ENCODE data around the gene TAAR8.
A peak's percentile ranks its signal among the peaks of the same experiment; 100 is the strongest.
"Not testable (repeated sequence)": the region's sequence is repeated elsewhere in the genome, so short reads cannot be mapped to it uniquely, and the experiment has no call there.

The TAAR8 gene, protein sequence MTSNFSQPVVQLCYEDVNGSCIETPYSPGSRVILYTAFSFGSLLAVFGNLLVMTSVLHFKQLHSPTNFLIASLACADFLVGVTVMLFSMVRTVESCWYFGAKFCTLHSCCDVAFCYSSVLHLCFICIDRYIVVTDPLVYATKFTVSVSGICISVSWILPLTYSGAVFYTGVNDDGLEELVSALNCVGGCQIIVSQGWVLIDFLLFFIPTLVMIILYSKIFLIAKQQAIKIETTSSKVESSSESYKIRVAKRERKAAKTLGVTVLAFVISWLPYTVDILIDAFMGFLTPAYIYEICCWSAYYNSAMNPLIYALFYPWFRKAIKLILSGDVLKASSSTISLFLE

DNA sequence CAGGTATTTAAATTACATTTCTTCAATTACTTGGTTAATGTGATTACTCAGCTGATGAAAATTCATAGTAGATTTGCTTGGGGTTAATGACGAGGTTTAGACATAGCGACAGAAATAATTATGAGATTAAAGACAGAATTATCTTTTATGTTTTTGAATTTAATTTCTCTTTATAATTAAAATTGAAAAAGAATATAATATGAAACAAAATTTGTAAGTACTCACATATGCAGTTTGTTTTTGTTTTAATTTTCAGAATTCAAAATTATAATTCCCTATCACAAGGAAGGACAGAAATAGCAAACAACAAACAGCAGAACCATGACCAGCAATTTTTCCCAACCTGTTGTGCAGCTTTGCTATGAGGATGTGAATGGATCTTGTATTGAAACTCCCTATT lies at the start of gene TAAR8:
TAAR8 (plus strand) TSS at position 301 of the 400 bp plus-strand sequence; CDS start at position 322, 21 bp downstream.
- no peak for DNase-seq (ENCODE audit: extremely low read depth in 1 of 2, low read depth in 1 of 2)

DNA sequence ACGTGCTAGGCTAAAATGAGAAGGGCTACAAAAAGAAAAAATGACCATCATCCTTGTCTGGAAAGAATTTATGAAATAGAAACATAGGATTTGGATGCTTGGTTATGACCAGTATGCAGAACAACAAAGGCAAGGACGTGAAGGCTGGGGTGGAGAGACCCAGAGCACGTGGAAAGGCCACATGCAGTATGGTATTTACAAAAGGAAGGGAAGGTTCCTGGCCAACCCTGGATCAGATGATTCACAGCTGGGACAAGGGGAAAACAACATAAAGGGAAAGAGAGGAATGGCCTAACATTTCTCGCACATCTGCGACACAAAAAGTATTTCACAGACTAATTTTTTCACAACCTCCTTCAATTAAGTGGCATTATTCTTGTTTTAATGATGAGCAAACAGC lies 47.7 kb upstream of the TAAR8 start:
- DNase-seq (ENCODE audit: extremely low read depth in 1 of 2, low read depth in 1 of 2): no peak

- no peak for DNase-seq (ENCODE audit: extremely low read depth in 1 of 2, low read depth in 1 of 2)
Measured at GRCh38 chr6:132505158-132505557, 47.3 kb upstream of the TAAR8 start.

DNA sequence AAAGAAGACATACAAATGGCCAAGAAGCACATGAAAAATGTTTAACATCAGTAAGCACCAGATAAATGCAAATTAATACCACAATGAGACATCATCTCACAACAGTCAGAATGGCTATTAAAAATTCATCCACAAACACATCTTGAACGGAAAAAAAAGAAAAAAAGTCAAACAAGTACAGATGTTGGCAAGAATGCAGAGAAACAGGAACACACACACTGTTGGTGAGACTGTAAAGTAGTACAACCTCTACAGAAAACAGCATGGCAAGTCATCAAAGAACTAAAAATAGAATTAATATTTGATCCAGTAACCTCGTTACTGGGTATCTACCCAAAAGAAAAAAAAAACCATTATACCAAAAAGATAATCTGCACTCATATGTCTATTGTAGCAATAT lies 46.0 kb upstream of the TAAR8 start:
- DNase-seq (ENCODE audit: extremely low read depth in 1 of 2, low read depth in 1 of 2): no peak

DNA sequence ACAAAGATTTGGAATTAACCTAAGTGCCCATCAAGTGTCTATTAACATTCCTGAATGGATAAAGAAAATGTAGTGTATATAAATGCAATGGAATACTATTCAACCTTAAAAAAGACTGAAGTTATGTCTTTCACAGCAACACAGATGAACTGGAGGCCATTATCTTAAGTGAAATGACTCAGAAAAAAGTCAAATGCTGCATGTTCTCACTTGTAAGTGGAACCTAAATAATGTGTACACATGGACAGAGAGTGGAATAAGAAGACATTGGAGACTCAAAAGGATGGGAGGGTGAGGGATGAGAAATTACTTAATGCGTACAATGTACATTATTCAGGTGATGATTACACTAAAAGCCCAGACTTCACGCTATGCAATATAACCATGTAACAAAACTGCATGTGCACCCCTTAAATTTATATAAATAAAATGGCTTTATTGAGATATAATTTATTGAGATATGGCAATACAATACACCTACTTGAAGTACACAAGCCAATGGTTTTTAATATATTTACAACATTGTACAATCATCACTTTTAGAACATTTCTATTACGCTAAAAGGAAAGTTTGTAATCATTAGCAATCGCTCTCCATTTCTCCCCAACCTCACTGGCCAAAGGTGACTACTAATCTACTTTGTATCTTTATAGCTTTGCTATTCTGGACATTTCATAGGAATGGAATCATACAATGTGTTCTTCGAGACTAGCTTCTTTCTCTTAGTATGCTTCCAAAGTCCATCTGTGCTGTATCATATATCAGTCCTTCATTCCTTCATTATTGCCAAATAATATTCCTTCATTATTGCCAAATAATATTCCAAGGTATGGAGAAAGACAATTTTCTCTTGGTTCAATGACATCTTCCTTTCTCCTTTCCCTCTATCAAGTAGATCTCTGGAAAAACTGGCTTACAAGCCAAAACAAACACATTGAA lies 45.3 kb upstream of the TAAR8 start:
- DNase-seq (ENCODE audit: extremely low read depth in 1 of 2, low read depth in 1 of 2): no peak

DNA sequence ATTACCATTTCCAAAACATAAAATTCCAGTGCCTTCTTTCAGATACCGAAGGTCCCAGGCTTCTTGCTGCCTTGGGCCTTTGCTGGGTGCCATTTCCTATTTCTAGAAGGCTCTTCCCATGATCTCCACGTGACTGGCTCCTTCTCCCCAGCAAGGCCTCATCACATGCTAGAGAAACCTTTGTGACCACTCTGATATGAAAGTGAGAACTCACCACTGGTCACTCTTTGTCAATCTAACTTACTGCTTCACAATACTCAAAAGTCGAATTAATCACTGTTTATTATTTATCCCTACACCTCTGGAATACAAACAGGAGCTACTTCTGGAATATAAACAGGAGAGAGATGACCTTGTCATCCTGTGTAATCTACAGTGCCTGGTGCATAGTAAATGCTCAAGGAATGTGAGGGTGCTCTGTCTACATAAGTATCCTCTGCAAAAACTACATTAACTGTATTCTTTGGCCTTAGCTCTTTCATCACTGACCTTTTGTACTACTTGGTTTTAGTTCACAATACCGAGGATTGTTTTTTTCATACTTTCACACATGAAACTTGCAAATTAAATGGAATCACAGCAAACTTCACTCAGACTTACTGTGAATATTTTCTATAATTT lies 41.2 kb upstream of the TAAR8 start:
- DNase-seq (ENCODE audit: extremely low read depth in 1 of 2, low read depth in 1 of 2): no peak

DNA sequence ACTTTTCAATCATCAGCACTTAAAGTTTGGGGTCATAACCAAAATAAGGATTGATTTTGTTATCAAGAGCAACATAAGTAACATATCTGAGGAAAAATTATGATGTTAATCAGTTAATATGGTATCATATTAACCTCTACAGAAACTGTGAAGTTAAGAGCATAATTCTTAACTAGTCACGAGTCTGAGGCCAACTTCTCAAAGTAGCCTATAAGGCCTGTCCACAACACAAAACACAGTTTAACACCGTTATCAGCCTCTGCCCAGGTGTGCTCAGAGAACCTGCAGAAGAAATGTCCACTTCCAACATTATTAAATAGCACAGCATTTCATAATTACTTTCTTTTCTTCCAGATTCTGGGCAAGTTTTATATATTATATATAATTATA lies 40.6 kb upstream of the TAAR8 start:
- no peak for DNase-seq (ENCODE audit: extremely low read depth in 1 of 2, low read depth in 1 of 2)

GRCh38 chr6:132512342-132512637 lies 40.2 kb upstream of the TAAR8 start:
- no peak for DNase-seq (ENCODE audit: extremely low read depth in 1 of 2, low read depth in 1 of 2)

GRCh38 chr6:132512638-132513632 lies 39.5 kb upstream of the TAAR8 start, which contains the start of gene STX7:
TSS of gene STX7 (minus strand) at chr6:132513116. CDS start at chr6:132503530, 9,586 bp downstream.
- DNase-seq (ENCODE audit: extremely low read depth in 1 of 2, low read depth in 1 of 2): peak; percentile 70 to 75

GRCh38 chr6:132513831-132514545 lies 38.5 kb upstream of the TAAR8 start:
- no peak for DNase-seq (ENCODE audit: extremely low read depth in 1 of 2, low read depth in 1 of 2)

DNA sequence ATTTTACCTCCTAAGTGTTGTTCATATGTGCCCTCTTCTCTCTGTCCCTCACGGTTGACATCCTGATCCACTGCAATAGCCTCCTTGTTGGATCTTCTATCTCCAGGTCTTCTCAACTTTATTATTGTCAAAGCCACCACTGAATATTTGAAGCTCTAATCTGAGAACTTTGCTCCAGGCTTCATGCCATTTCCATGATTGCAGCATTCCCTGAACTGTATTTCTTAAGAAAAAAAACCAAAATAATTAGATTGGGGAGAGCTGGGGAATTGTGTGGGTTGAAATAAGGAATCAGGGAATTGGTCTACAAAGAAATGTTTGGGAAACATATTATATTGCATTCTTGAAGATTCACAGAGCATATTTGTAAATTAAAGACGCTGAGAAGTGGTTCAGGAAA lies 37.1 kb upstream of the TAAR8 start:
- no peak for DNase-seq (ENCODE audit: extremely low read depth in 1 of 2, low read depth in 1 of 2)

GRCh38 chr6:132520953-132521352 lies 31.5 kb upstream of the TAAR8 start:
- DNase-seq (ENCODE audit: extremely low read depth in 1 of 2, low read depth in 1 of 2): no peak

GRCh38 chr6:132524646-132525045 lies 27.8 kb upstream of the TAAR8 start:
- no peak for DNase-seq (ENCODE audit: extremely low read depth in 1 of 2, low read depth in 1 of 2)

DNA sequence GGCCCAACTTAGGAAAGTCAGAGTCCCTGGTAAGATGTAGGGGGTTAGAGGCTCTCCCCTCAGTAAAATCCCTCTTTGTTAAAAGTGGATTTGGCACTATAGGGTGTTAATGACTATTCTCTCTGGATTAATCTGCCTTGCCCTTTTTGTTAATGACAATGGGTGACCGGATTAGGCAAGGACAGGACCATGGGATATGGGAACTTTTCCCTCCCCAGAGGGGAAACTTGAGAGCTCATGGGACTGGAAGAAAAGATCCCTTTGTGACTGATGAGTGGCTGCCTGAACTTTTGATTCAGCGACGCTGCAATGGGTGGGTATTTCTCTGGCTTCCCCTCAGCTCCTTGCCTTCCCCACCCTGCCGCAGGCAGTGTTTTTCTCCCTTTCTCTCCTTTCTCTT lies 26.6 kb upstream of the TAAR8 start:
- no peak for DNase-seq (ENCODE audit: extremely low read depth in 1 of 2, low read depth in 1 of 2)

- no peak for DNase-seq (ENCODE audit: extremely low read depth in 1 of 2, low read depth in 1 of 2)
Measured at GRCh38 chr6:132526461-132526860, 26.0 kb upstream of the TAAR8 start.

GRCh38 chr6:132527791-132528190 lies 24.7 kb upstream of the TAAR8 start:
- no peak for DNase-seq (ENCODE audit: extremely low read depth in 1 of 2, low read depth in 1 of 2)

DNA sequence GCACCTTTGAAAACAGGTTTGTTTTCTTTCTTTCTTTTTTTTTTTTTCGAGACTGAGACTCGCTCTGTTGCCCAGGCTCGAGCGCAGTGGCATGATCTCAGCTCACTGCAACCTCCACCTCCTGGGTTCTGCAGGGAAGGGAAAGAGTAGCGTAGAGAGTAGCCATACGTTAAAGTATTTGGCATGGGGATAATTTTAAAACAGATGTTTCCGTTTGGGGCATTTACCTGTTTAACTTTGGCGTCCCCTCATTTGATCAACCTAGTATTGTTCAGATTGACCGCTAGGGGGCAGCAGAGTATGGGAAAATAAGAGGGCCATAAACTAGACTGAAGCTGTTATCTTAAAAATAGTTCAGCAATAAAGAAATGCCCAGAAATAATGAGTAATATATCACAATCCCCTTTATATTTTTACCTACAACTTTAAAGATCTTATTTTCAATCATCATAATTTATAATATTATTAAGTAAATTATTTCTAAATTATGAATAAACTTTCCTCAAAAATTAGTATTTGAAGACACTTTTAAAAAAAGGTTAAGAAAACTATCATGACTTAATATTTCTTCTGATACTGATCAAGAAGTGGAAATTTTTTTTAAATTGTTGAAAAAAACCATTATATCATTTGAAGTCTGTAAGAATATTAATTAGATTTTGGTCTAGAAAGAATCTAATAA lies 22.0 kb upstream of the TAAR8 start:
- DNase-seq (ENCODE audit: extremely low read depth in 1 of 2, low read depth in 1 of 2): peak; percentile 21 to 65

GRCh38 chr6:132534546-132534945 lies 17.9 kb upstream of the TAAR8 start:
- not testable (repeated sequence) for DNase-seq (ENCODE audit: extremely low read depth in 1 of 2, low read depth in 1 of 2)

DNA sequence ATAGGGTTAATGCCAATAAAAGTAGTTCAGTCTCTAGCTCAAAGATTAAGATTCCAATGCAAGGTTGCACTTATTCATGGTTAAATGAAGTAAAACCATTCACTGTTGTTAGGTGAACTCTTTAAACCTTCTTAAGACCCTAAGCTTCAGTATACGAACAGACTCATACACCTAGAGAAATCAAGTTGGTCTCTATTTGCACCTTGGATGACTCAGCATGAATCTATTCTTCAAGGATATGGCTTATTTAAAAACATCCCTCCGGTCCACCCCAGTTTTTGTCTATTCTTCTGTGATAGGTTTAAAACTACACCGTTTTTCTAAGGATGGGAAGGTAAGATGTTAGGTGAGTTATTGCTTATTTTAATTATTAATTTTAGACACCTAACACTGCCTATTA lies 15.3 kb upstream of the TAAR8 start:
- no peak for DNase-seq (ENCODE audit: extremely low read depth in 1 of 2, low read depth in 1 of 2)
